HL-60 (cell line): ENCODE results near the gene PCYT1B.

Experiments used
- POLR2AphosphoS5 ChIP-seq: IDR thresholded peaks from 2 replicates; pipeline ENCODE4 v1.6.1; 2012; ENCODE audit warnings: low read depth
- TF ChIP-seq, protein P1 (sequence below): IDR thresholded peaks from one replicate; pipeline ENCODE4 v1.5.1; 2011; ENCODE audit warnings: low read length, control low read depth, inconsistent platforms; ENCODE audit not compliant: insufficient read depth

GRCh38 chrX:24662352-24662751 is 15.2 kb upstream of the PCYT1B start:
- TF ChIP-seq, protein P1, sequence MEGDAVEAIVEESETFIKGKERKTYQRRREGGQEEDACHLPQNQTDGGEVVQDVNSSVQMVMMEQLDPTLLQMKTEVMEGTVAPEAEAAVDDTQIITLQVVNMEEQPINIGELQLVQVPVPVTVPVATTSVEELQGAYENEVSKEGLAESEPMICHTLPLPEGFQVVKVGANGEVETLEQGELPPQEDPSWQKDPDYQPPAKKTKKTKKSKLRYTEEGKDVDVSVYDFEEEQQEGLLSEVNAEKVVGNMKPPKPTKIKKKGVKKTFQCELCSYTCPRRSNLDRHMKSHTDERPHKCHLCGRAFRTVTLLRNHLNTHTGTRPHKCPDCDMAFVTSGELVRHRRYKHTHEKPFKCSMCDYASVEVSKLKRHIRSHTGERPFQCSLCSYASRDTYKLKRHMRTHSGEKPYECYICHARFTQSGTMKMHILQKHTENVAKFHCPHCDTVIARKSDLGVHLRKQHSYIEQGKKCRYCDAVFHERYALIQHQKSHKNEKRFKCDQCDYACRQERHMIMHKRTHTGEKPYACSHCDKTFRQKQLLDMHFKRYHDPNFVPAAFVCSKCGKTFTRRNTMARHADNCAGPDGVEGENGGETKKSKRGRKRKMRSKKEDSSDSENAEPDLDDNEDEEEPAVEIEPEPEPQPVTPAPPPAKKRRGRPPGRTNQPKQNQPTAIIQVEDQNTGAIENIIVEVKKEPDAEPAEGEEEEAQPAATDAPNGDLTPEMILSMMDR = no peak
- TF ChIP-seq POLR2AphosphoS5 = no peak
